Measurements from ENCODE around the gene CTCF. TPM values are rescaled to one million over a fixed set of nuclear protein-coding genes. Genes with fewer than 3 reads are reported as not detected.
A peak's percentile ranks its signal among the peaks of the same experiment; 100 is the strongest.

CTCF gene
- total RNA-seq, 4 donors from 2014 or later, result 26.1 to 39.6 (median 31.8) TPM

GRCh38 chr16:67608364-67608763, 46.0 kb downstream of the CTCF start:
- H3K4me3 ChIP-seq, result no peak overlapping the region
- peaks cover 0 to 5% (median 0%) of the 10 kb centered on the region in 4 donors for H3K4me1 ChIP-seq
- no peak overlapping the region for H3K27ac ChIP-seq
- WGBS, 2 donors, result 87 to 91% methylated on average over 3 of the region's 3 CpGs
- no peaks in the 10 kb centered on the region for H3K9me3 ChIP-seq
- H3K36me3 ChIP-seq, result peaks cover 0 to 29% (median 0%) of the 10 kb centered on the region in 3 donors
- no peaks in the 10 kb centered on the region for H3K27me3 ChIP-seq
- no peak for TF ChIP-seq EP300 (IDR thresholded peaks at IDR 0.05)
- TF ChIP-seq, protein P1, sequence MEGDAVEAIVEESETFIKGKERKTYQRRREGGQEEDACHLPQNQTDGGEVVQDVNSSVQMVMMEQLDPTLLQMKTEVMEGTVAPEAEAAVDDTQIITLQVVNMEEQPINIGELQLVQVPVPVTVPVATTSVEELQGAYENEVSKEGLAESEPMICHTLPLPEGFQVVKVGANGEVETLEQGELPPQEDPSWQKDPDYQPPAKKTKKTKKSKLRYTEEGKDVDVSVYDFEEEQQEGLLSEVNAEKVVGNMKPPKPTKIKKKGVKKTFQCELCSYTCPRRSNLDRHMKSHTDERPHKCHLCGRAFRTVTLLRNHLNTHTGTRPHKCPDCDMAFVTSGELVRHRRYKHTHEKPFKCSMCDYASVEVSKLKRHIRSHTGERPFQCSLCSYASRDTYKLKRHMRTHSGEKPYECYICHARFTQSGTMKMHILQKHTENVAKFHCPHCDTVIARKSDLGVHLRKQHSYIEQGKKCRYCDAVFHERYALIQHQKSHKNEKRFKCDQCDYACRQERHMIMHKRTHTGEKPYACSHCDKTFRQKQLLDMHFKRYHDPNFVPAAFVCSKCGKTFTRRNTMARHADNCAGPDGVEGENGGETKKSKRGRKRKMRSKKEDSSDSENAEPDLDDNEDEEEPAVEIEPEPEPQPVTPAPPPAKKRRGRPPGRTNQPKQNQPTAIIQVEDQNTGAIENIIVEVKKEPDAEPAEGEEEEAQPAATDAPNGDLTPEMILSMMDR (IDR thresholded peaks at IDR 0.05), result no peak
- no peak for TF ChIP-seq POLR2A (IDR thresholded peaks at IDR 0.05)
- DNase-seq (ENCODE audit: low spot score in 2 of 2), result no peak

DNA sequence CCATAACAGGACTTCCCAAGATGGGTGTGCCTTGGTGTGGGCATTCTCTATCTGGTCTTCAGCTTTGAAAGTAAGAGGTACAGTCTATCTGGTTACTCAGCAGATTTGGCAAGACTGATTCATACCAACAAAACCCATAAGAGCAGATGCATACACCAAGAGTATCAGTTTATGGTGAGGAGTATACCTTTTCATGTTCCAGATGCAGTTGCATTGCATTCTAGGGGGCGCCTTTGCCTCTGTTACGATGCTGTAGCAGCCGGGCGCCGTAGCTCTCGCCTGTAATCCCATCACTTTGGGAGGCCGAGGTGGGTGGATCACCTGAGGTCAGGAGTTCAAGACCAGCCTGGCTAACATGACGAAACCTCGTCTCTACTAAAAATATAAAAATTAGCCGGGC, 51.5 kb downstream of the CTCF start:
- Histone ChIP-seq H3K27me3 (no peaks in the 10 kb centered on the region), H3K4me3 (no peak overlapping the region), H3K4me1 (no peaks in the 10 kb centered on the region), H3K9me3 (no peaks in the 10 kb centered on the region), H3K36me3 (peaks cover 0 to 81% (median 0%) of the 10 kb centered on the region in 3 donors), H3K27ac (no peak overlapping the region)
- DNase-seq (ENCODE audit: low spot score in 2 of 2), result no peak
- WGBS, 2 donors, result 92% methylated on average over 10 of the region's 10 CpGs
- TF ChIP-seq EP300 (IDR thresholded peaks at IDR 0.05) (no peak), POLR2A (IDR thresholded peaks at IDR 0.05) (no peak)
- TF ChIP-seq, protein P1 (IDR thresholded peaks at IDR 0.05), result no peak

- H3K27me3 ChIP-seq, result no peaks in the 10 kb centered on the region
- no peak for DNase-seq (ENCODE audit: low spot score in 2 of 2)
- no peak overlapping the region for H3K27ac ChIP-seq
- no peaks in the 10 kb centered on the region for H3K9me3 ChIP-seq
- WGBS, 2 donors, result 92 to 93% methylated on average over 14 of the region's 14 CpGs
- H3K4me1 ChIP-seq, result peaks cover 0 to 4% (median 0%) of the 10 kb centered on the region in 4 donors
- H3K36me3 ChIP-seq, result peaks cover 5 to 99% (median 44%) of the 10 kb centered on the region in 3 donors
- no peak for TF ChIP-seq EP300 (IDR thresholded peaks at IDR 0.05)
- no peak overlapping the region for H3K4me3 ChIP-seq
Measured at GRCh38 chr16:67628216-67628615, 65.9 kb downstream of the CTCF start.

- Histone ChIP-seq H3K4me1 (peaks cover 0 to 4% (median 0%) of the 10 kb centered on the region in 4 donors), H3K36me3 (peaks cover 5 to 95% (median 31%) of the 10 kb centered on the region in 3 donors), H3K9me3 (no peaks in the 10 kb centered on the region), H3K27ac (peak overlapping the region in 3 of 4 donors; percentile 38 to 83 (median 80)), H3K4me3 (no peak overlapping the region), H3K27me3 (no peaks in the 10 kb centered on the region)
- DNase-seq (ENCODE audit: low spot score in 2 of 2), result no peak
- TF ChIP-seq, protein P1 (IDR thresholded peaks at IDR 0.05), result no peak
- TF ChIP-seq EP300 (IDR thresholded peaks at IDR 0.05) (peak in 1 of 2 donors; percentile 28), POLR2A (IDR thresholded peaks at IDR 0.05) (peak in 1 of 2 donors; percentile 12)
- WGBS, 2 donors, result 40 to 48% methylated on average over 7 of the region's 7 CpGs
Measured at GRCh38 chr16:67632415-67633172, 70.3 kb downstream of the CTCF start.

GRCh38 chr16:67636713-67637112, 74.4 kb downstream of the CTCF start:
- Histone ChIP-seq H3K4me3 (no peak overlapping the region), H3K36me3 (peaks cover 0 to 80% (median 23%) of the 10 kb centered on the region in 3 donors), H3K4me1 (peaks cover 0 to 4% (median 0%) of the 10 kb centered on the region in 4 donors), H3K27me3 (no peaks in the 10 kb centered on the region), H3K9me3 (no peaks in the 10 kb centered on the region), H3K27ac (peak overlapping the region in 1 of 4 donors; percentile 28)
- DNase-seq (ENCODE audit: low spot score in 2 of 2), result no peak
- no peak for TF ChIP-seq POLR2A (IDR thresholded peaks at IDR 0.05)
- no peak for TF ChIP-seq EP300 (IDR thresholded peaks at IDR 0.05)
- TF ChIP-seq, protein P1 (IDR thresholded peaks at IDR 0.05), result no peak
- 87 to 88% methylated on average over 8 of the region's 8 CpGs for WGBS, 2 donors

All from tibial nerve (tissue), 4 donors.